ENCODE measurements around the gene ERN1.

DNA sequence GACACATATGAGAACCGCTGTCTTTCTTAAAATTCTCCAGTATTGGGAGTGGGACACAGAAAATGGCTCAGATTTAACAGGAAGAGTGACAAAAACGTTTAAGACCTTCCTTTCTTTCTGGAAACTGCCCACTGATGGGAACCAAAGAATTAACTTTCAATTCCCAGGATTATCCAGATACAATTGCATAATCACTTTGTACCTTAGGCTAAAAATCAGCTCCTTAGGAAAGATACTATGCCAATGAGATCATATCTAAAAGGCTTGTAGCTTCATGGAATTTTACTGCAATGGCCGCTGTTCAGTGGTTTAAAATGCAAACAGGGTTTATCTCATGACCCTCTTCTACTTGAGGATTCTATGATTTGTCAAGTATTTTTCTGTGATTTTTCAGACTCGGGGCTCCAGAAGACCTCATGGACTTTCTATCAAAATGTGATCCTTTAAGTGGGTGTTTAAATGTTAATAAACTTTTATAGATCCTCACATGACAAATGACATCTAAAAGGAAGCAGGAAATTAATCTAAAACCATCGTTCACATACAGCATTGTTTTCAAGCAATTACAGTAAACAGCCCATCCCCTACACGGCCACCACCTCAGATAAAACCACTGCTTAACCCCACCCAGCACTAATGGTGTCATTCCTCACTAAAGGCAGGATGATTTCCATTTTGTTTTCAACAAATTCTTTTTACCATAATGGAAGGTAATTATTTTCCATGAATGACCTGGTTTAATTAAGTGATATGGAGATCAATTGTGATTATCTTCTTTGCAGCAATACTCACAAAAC is 31.6 kb upstream of the ERN1 start:
- TF ChIP-seq CTCF (conservative IDR thresholded peaks at IDR 0.05; ENCODE audit: low read length) (no peak), EZH2phosphoT487 (IDR thresholded peaks at IDR 0.05; ENCODE audit: borderline replicate concordance) (no peak)
